Measurements from ENCODE around the gene MAB21L3. TPM values are rescaled to one million over a fixed set of nuclear protein-coding genes. Genes with fewer than 3 reads are reported as not detected.
"Not testable (repeated sequence)": the region's sequence is repeated elsewhere in the genome, so short reads cannot be mapped to it uniquely, and the experiment has no call there.

The MAB21L3 gene
- total RNA-seq, 2 experiments from 2014 or later, result not detected

GRCh38 chr1:116131170-116131569 is 20.0 kb downstream of the MAB21L3 start:
- POLR2A ChIA-PET, result no interaction called here
- CTCF ChIA-PET, result interaction anchor here (1.1 kb wide), 1 partner anchor 8 kb away, joined by 5 read pairs; no protein-coding TSS in a partner anchor

- POLR2A ChIA-PET, result no interaction called here
These were observed 20.8 kb downstream of the MAB21L3 start for GRCh38 chr1:116131866-116132605.

GRCh38 chr1:116133696-116134475 is 22.7 kb downstream of the MAB21L3 start:
- ChIA-PET CTCF (interaction anchor here (0.6 kb wide), 1 partner anchor 534 kb away, joined by 3 read pairs; the partner anchor contains the start of gene IGSF3), POLR2A (no interaction called here)

More at GRCh38 chr1:116131866-116132605, 20.8 kb downstream of the MAB21L3 start:
- CTCF ChIA-PET, result no interaction called here

- POLR2A ChIA-PET, result no interaction called here
- CTCF ChIA-PET, result interaction anchor here (0.6 kb wide), 1 partner anchor 533 kb away, joined by 3 read pairs; the partner anchor contains the start of gene IGSF3
These were observed 23.2 kb downstream of the MAB21L3 start for GRCh38 chr1:116134476-116134773.

GRCh38 chr1:116138277-116138792 is 27.1 kb downstream of the MAB21L3 start:
- ChIA-PET CTCF (interaction anchor here (0.8 to 3.0 kb wide), 30 partner anchors 8 to 457 kb away, joined by 3 to 90 read pairs (median 5); partner anchors contain the start of gene CD58), POLR2A (interaction anchor here (0.9 kb wide), 1 partner anchor 375 kb away, joined by 4 read pairs; no protein-coding TSS in a partner anchor)

GRCh38 chr1:116139592-116140134 is 28.5 kb downstream of the MAB21L3 start:
- POLR2A ChIA-PET, result interaction anchor here (0.5 to 0.9 kb wide), 2 partner anchors 353 to 374 kb away, joined by 3 to 4 read pairs; no protein-coding TSS in a partner anchor
- CTCF ChIA-PET, result interaction anchor here (0.8 to 3.0 kb wide), 29 partner anchors 10 to 432 kb away, joined by 3 to 90 read pairs (median 5); partner anchors contain the start of gene CD58

- CTCF ChIA-PET, result no interaction called here
- POLR2A ChIA-PET, result no interaction called here
These were observed 33.0 kb downstream of the MAB21L3 start for GRCh38 chr1:116144151-116144550.

- POLR2A ChIA-PET, result not testable (repeated sequence)
- CTCF ChIA-PET, result interaction anchor here (1.1 to 1.3 kb wide), 2 partner anchors 335 to 339 kb away, joined by 3 to 5 read pairs; no protein-coding TSS in a partner anchor
These were observed 35.4 kb downstream of the MAB21L3 start for GRCh38 chr1:116146447-116147113.

GRCh38 chr1:116147114-116147510 is 35.9 kb downstream of the MAB21L3 start:
- CTCF ChIA-PET, result interaction anchor here (1.1 to 5.4 kb wide), 3 partner anchors 334 to 339 kb away, joined by 3 to 34 read pairs (median 5); no protein-coding TSS in a partner anchor
- POLR2A ChIA-PET, result no interaction called here

GRCh38 chr1:116147972-116148371 is 36.8 kb downstream of the MAB21L3 start:
- POLR2A ChIA-PET, result no interaction called here

GRCh38 chr1:116148967-116149366 is 37.8 kb downstream of the MAB21L3 start:
- POLR2A ChIA-PET, result interaction anchor here (0.6 kb wide), 1 partner anchor 419 kb away, joined by 8 read pairs; no protein-coding TSS in a partner anchor
- CTCF ChIA-PET, result interaction anchor here (5.2 to 5.4 kb wide), 2 partner anchors 10 to 336 kb away, joined by 34 to 36 read pairs; no protein-coding TSS in a partner anchor

More at GRCh38 chr1:116147972-116148371, 36.8 kb downstream of the MAB21L3 start:
- CTCF ChIA-PET, result interaction anchor here (5.2 to 5.4 kb wide), 2 partner anchors 9 to 337 kb away, joined by 34 to 36 read pairs; no protein-coding TSS in a partner anchor

- CTCF ChIA-PET, result interaction anchor here (0.6 to 5.4 kb wide), 8 partner anchors 11 to 930 kb away, joined by 3 to 36 read pairs (median 4); no protein-coding TSS in a partner anchor
- POLR2A ChIA-PET, result no interaction called here
These were observed 39.2 kb downstream of the MAB21L3 start for GRCh38 chr1:116150368-116150767.

- ChIA-PET POLR2A (no interaction called here), CTCF (interaction anchor here (0.6 to 5.4 kb wide), 5 partner anchors 11 to 333 kb away, joined by 3 to 36 read pairs (median 3); no protein-coding TSS in a partner anchor)
These were observed 40.8 kb downstream of the MAB21L3 start for GRCh38 chr1:116151739-116152576.

GRCh38 chr1:116152577-116152943 is 41.4 kb downstream of the MAB21L3 start:
- ChIA-PET CTCF (interaction anchor here (0.6 to 5.4 kb wide), 4 partner anchors 11 to 333 kb away, joined by 3 to 36 read pairs (median 18); no protein-coding TSS in a partner anchor), POLR2A (no interaction called here)

GRCh38 chr1:116152950-116153691 is 41.9 kb downstream of the MAB21L3 start:
- CTCF ChIA-PET, result interaction anchor here (0.6 to 2.1 kb wide), 3 partner anchors 16 to 416 kb away, joined by 3 to 8 read pairs (median 4); no protein-coding TSS in a partner anchor
- POLR2A ChIA-PET, result no interaction called here

- POLR2A ChIA-PET, result no interaction called here
These were observed 42.5 kb downstream of the MAB21L3 start for GRCh38 chr1:116153692-116154031.

GRCh38 chr1:116154536-116154935 is 43.3 kb downstream of the MAB21L3 start:
- ChIA-PET CTCF (interaction anchor here (0.8 to 2.1 kb wide), 3 partner anchors 15 to 345 kb away, joined by 5 to 8 read pairs (median 6); no protein-coding TSS in a partner anchor), POLR2A (no interaction called here)

More at GRCh38 chr1:116153692-116154031, 42.5 kb downstream of the MAB21L3 start:
- CTCF ChIA-PET, result interaction anchor here (0.6 to 2.1 kb wide), 5 partner anchors 15 to 416 kb away, joined by 3 to 8 read pairs (median 5); no protein-coding TSS in a partner anchor
